ENCODE measurements around the gene SEMA3C. TPM values are rescaled to one million over a fixed set of nuclear protein-coding genes. Genes with fewer than 3 reads are reported as not detected.

SEMA3C gene
- total RNA-seq, 1 donor from 2014 or later = 34.8 TPM

DNA sequence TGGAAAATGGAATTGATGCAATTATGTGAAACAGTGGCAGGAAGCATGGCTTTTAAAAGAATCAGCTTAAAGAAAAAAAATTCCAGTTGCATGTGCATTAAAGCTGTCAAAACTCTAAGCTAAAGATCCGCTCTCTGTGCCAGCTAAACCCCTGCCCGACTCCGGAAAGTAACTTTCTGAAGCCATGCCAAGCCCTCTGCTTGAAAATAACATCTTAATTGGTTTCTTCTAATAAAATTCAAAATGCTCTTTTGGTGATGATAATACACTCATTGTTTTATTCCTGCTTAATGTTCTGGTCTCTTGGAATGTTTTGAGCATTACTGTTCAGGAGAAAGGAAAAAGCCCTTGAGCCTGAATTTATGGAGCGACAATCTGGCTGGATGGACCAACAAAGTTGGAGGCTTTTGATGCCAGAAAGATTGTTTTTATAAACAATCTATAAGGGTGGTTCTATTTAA, 11.7 kb downstream of the SEMA3C start:
- intact Hi-C loops (cut with DNase I) = no loop called here
- no peak for TF ChIP-seq CTCF (IDR thresholded peaks at IDR 0.05)
- Histone ChIP-seq H3K27me3 (ENCODE audit: low read depth) (no peaks in the 10 kb centered on the region), H3K36me3 (no peaks in the 10 kb centered on the region), H3K9me3 (no peaks in the 10 kb centered on the region), H3K27ac (no peak overlapping the region), H3K4me3 (no peak overlapping the region), H3K4me1 (no peaks in the 10 kb centered on the region)
- no peak for ATAC-seq
- no peak for DNase-seq

- H3K4me1 ChIP-seq = no peaks in the 10 kb centered on the region
- ATAC-seq (no peak), DNase-seq (no peak)
- H3K27me3 ChIP-seq (ENCODE audit: low read depth) = no peaks in the 10 kb centered on the region
- no peak overlapping the region for H3K27ac ChIP-seq
- H3K9me3 ChIP-seq = no peaks in the 10 kb centered on the region
- no peak for TF ChIP-seq CTCF (IDR thresholded peaks at IDR 0.05)
- no peaks in the 10 kb centered on the region for H3K36me3 ChIP-seq
- intact Hi-C loops (cut with DNase I) = no loop called here
- H3K4me3 ChIP-seq = no peak overlapping the region
These were observed 13.5 kb downstream of the SEMA3C start for GRCh38 chr7:80905334-80905733.

DNA sequence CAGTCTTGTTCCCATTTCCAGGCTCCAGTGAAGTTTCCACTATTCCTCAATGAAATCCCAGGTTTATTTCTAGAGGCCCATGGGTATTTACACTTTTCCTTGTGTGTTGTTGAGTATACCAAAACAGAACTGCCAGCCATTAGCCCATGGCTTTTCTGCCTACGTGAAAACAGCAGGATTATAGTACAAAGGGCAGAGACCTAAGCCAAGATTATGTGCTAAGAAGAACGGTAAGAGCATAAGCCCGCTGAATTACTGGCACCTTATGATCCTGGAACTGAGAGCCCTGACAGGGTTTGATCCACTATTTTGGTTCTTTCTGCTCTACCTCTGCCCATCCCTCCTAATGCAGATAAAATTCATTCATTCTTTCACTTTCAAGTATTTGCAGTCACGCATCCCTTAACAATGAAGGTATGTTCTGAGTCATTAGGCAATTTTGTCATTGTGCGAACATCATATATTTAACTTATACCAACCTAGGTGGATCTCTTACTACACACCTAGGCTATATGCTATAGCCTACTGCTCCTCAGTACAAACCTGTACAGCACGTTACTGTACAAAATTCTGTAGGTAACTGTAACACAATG, 16.0 kb downstream of the SEMA3C start:
- no peaks in the 10 kb centered on the region for H3K4me1 ChIP-seq
- H3K4me3 ChIP-seq = no peak overlapping the region
- intact Hi-C loops (cut with DNase I) = no loop called here
- DNase-seq = no peak
- no peaks in the 10 kb centered on the region for H3K9me3 ChIP-seq
- H3K36me3 ChIP-seq = no peaks in the 10 kb centered on the region
- H3K27ac ChIP-seq = no peak overlapping the region
- H3K27me3 ChIP-seq (ENCODE audit: low read depth) = no peaks in the 10 kb centered on the region
- ATAC-seq = no peak
- no peak for TF ChIP-seq CTCF (IDR thresholded peaks at IDR 0.05)

- intact Hi-C loops (cut with DNase I) = no loop called here
- H3K27ac ChIP-seq = no peak overlapping the region
- TF ChIP-seq CTCF (IDR thresholded peaks at IDR 0.05) = no peak
These were observed 16.8 kb downstream of the SEMA3C start for GRCh38 chr7:80902019-80902418.

DNA sequence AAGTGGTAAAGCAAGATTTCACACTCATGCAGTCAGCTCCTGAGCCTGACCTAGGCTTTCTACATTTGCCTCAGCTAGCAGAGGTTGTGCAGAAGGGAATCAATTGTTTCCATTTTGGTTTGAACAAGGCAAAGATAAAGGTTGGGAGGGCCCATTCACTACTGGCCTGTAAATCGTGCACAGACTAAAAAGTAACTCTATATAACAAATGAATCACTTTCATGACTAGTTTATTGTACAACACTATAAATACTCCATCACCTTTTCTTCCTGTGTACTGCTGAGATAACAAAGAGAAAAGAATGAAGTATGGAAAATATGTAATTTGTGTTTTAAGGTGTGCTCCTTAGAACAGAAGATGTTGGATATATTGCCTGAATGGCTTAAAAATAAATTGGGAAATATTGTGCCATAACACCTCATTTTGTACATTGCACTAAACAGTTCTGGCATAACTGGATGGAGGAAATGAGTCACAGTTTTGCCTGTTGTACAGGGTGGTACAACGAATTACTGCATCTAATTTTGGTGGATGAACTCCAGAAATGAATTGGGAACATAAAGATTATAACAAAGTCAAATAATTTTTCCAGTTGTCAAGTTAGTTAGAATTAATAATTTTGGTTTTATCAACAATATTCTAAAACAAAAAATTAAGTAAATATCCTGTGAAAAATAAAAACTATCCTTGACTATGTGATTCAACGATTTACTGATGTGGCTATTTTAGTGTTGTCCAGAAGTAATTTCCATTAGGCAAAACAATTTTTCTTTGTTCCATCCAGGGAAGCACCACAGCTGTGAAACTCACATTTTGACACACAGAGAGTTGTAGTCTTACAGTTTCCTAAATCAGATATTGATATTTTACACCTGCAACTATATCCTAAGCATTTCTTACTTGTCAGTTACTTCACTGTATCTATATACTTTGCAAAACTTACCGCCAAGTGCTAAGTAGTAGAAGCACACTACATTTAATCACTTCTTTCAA, 18.0 kb downstream of the SEMA3C start:
- DNase-seq (no peak), ATAC-seq (no peak)
- Histone ChIP-seq H3K4me3 (no peak overlapping the region), H3K27ac (no peak overlapping the region), H3K27me3 (ENCODE audit: low read depth) (no peaks in the 10 kb centered on the region), H3K36me3 (no peaks in the 10 kb centered on the region), H3K9me3 (no peaks in the 10 kb centered on the region), H3K4me1 (no peaks in the 10 kb centered on the region)
- intact Hi-C loops (cut with DNase I) = no loop called here
- no peak for TF ChIP-seq CTCF (IDR thresholded peaks at IDR 0.05)

More at GRCh38 chr7:80902019-80902418, 16.8 kb downstream of the SEMA3C start:
- Histone ChIP-seq H3K4me3 (no peak overlapping the region), H3K9me3 (no peaks in the 10 kb centered on the region), H3K27me3 (ENCODE audit: low read depth) (no peaks in the 10 kb centered on the region), H3K36me3 (no peaks in the 10 kb centered on the region), H3K4me1 (no peaks in the 10 kb centered on the region)
- DNase-seq (no peak), ATAC-seq (no peak)

All from lower lobe of right lung (tissue), 2 donors.